SK-N-SH (cell line): ENCODE data around the gene KCNH8. TPM values are rescaled to one million over a fixed set of nuclear protein-coding genes. Genes with fewer than 3 reads are reported as not detected.

ENCODE experiments used
- CTCF ChIA-PET: fragments of 300-600, 350-600 bp; formaldehyde crosslinking; extraction: SDS; loops from one replicate; lab custom pipeline; 2021; lab: Yijun Ruan, JAX
- POLR2A ChIA-PET: fragments of 350-600 bp; sonication (Branson Sonifier 250); formaldehyde crosslinking; extraction: SDS; loops from one replicate; lab custom pipeline; 2020; ENCODE audit warnings: antibody characterized with exemption, inconsistent platforms; lab: Yijun Ruan, JAX
- DNase-seq: peaks from one replicate; pipeline ENCODE4 v3.0.0; 2012
- H2AFZ ChIP-seq: fragments of 200-600 bp; sonication (generic); 2 replicates; pipeline ENCODE4 v1.8.1; 2016; ENCODE audit warnings: antibody characterized with exemption, mild to moderate bottlenecking, low read depth
- H3F3A ChIP-seq: fragments of 200-600 bp; sonication (generic); replicated peaks from 2 replicates; pipeline ENCODE3; 2016; ENCODE audit warnings: antibody characterized with exemption, mild to moderate bottlenecking; ENCODE audit not compliant: insufficient read depth
- H3K27ac ChIP-seq, 2 experiments: fragments of 200-500 bp in 1 of 2; fragments of 200-600 bp in 1 of 2; sonication (Bioruptor generic) in 1 of 2; sonication (generic), shearing (Covaris generic) in 1 of 2; 2 replicates each; pipeline versions ENCODE4 v1.5.1 to v1.6.1; 2014 to 2016; ENCODE audit warnings: low read depth in 2 of 2, inconsistent platforms in 1 of 2, low read length in 1 of 2, mild to moderate bottlenecking in 1 of 2, mixed read lengths in 1 of 2
- H3K27me3 ChIP-seq: fragments of 200-600 bp; sonication (generic), shearing (Covaris generic); 2 replicates; pipeline ENCODE4 v1.6.1; 2016; ENCODE audit warnings: mixed run types; ENCODE audit not compliant: insufficient read depth
- H3K36me3 ChIP-seq, 2 experiments: fragments of 200-500 bp in 1 of 2; fragments of 200-600 bp in 1 of 2; sonication (Bioruptor generic) in 1 of 2; sonication (generic) in 1 of 2; replicated peaks in 1 of 2; 2 replicates each; pipeline versions ENCODE3 to v1.5.1; 2014 to 2016; ENCODE audit warnings: low read length in 1 of 2, mild to moderate bottlenecking in 1 of 2; ENCODE audit not compliant: insufficient read depth in 2 of 2, control insufficient read depth in 1 of 2
- H3K4me1 ChIP-seq, 2 experiments: fragments of 200-500 bp in 1 of 2; fragments of 200-600 bp in 1 of 2; sonication (Bioruptor generic) in 1 of 2; sonication (generic), shearing (Covaris generic) in 1 of 2; 2 replicates each; pipeline versions ENCODE4 v1.5.1 to v1.6.1; 2014 to 2016; ENCODE audit warnings: low read depth in 1 of 2, low read length in 1 of 2, mixed run types in 1 of 2; ENCODE audit not compliant: insufficient read depth in 2 of 2, control insufficient read depth in 1 of 2
- H3K4me2 ChIP-seq: fragments of 200-600 bp; sonication (generic), shearing (Covaris generic); 2 replicates; pipeline ENCODE4 v1.6.1; 2017; ENCODE audit warnings: mixed run types
- H3K4me3 ChIP-seq, 2 experiments: fragments of 200-500 bp in 1 of 2; fragments of 200-600 bp in 1 of 2; sonication (Bioruptor generic) in 1 of 2; sonication (generic), shearing (Covaris generic) in 1 of 2; 2 replicates each; pipeline versions ENCODE4 v1.5.1 to v1.8.1; 2014 to 2016; ENCODE audit warnings: low read depth in 2 of 2, inconsistent platforms in 1 of 2, low read length in 1 of 2, mild to moderate bottlenecking in 1 of 2, mixed read lengths in 1 of 2, moderate library complexity in 1 of 2
- H3K79me2 ChIP-seq: fragments of 200-600 bp; sonication (generic); 2 replicates; pipeline ENCODE4 v1.8.1; 2017; ENCODE audit warnings: mild to moderate bottlenecking; ENCODE audit not compliant: insufficient read depth
- H3K9ac ChIP-seq: fragments of 200-600 bp; sonication (generic); 2 replicates; pipeline ENCODE4 v1.6.1; 2017; ENCODE audit warnings: mixed run types
- H3K9me2 ChIP-seq: fragments of 200-600 bp; sonication (generic); 2 replicates; pipeline ENCODE4 v1.6.1; 2017; ENCODE audit warnings: mixed run types
- H3K9me3 ChIP-seq: fragments of 200-600 bp; sonication (generic); 2 replicates; pipeline ENCODE4 v1.6.1; 2017; ENCODE audit warnings: mixed run types, mild to moderate bottlenecking, moderate library complexity
- H4K20me1 ChIP-seq: fragments of 200-600 bp; sonication (generic); 2 replicates; pipeline ENCODE4 v1.6.1; 2017; ENCODE audit warnings: mild to moderate bottlenecking, mixed run types; ENCODE audit not compliant: insufficient read depth
- ELF1 ChIP-seq: IDR thresholded peaks from 2 replicates; pipeline ENCODE4 v1.4.0; 2012
- EP300 ChIP-seq, 2 experiments: IDR thresholded peaks; 2 replicates each; pipeline versions ENCODE4 v1.4.0 to v1.6.1; 2012; ENCODE audit warnings: borderline replicate concordance in 1 of 2, low read depth in 1 of 2, low read length in 1 of 2
- EZH2phosphoT487 ChIP-seq: fragments of 200-600 bp; sonication (generic); IDR thresholded peaks from 2 replicates; pipeline ENCODE4 v1.6.1; 2017; ENCODE audit warnings: low read depth, mixed run types, mild to moderate bottlenecking, antibody characterized with exemption, moderate library complexity, borderline replicate concordance
- FOXJ3 ChIP-seq: sonication (generic); formaldehyde crosslinking; IDR thresholded peaks from 2 replicates; pipeline ENCODE4 v1.5.1; 2020; ENCODE audit warnings: mild to moderate bottlenecking, missing genetic modification reagents
- GATA2 ChIP-seq: sonication (generic); formaldehyde crosslinking; IDR thresholded peaks from 2 replicates; pipeline ENCODE4 v1.5.0; 2020; ENCODE audit warnings: mild to moderate bottlenecking, missing genetic modification reagents
- IRF3 ChIP-seq: fragments of 150-350 bp; IDR thresholded peaks from 2 replicates; pipeline ENCODE4 v1.6.1; 2016; ENCODE audit warnings: mild to moderate bottlenecking, low read depth, low read length
- JUND ChIP-seq: IDR thresholded peaks from 2 replicates; pipeline ENCODE4 v1.4.0; 2012
- MEF2A ChIP-seq: IDR thresholded peaks from 2 replicates; pipeline ENCODE4 v1.4.0; 2012; ENCODE audit warnings: low read depth, borderline replicate concordance
- MXI1 ChIP-seq: IDR thresholded peaks from 2 replicates; pipeline ENCODE4 v1.6.1; 2012; ENCODE audit warnings: mild to moderate bottlenecking, low read depth, low read length, improper control_type of control experiment
- NFIC ChIP-seq: IDR thresholded peaks from 2 replicates; pipeline ENCODE4 v1.4.0; 2012; ENCODE audit warnings: borderline replicate concordance
- PBX3 ChIP-seq: IDR thresholded peaks from 2 replicates; pipeline ENCODE4; 2012
- POLR2AphosphoS5 ChIP-seq: IDR thresholded peaks from 2 replicates; pipeline ENCODE4 v1.6.1; 2012; ENCODE audit warnings: low read depth, low read length
- RFX5 ChIP-seq: IDR thresholded peaks from 2 replicates; pipeline ENCODE4 v1.6.1; 2012; ENCODE audit warnings: mild to moderate bottlenecking, improper control_type of control experiment, low read length
- RXRA ChIP-seq: IDR thresholded peaks from 2 replicates; pipeline ENCODE4 v1.4.0; 2012; ENCODE audit warnings: low read depth, mild to moderate bottlenecking, borderline replicate concordance
- SIN3A ChIP-seq: IDR thresholded peaks from 2 replicates; pipeline ENCODE4 v1.6.1; 2012; ENCODE audit warnings: low read depth, mild to moderate bottlenecking, low read length, moderate library complexity, borderline replicate concordance
- SMC3 ChIP-seq: IDR thresholded peaks from 2 replicates; pipeline ENCODE4 v1.6.1; 2012; ENCODE audit warnings: low read depth, low read length, improper control_type of control experiment
- TAF1 ChIP-seq: IDR thresholded peaks from 2 replicates; pipeline ENCODE4 v1.6.1; 2012; ENCODE audit warnings: low read depth, mild to moderate bottlenecking, low read length, moderate library complexity, borderline replicate concordance
- TEAD4 ChIP-seq: IDR thresholded peaks from 2 replicates; pipeline ENCODE4 v1.4.0; 2012; ENCODE audit warnings: mild to moderate bottlenecking, borderline replicate concordance; ENCODE audit not compliant: insufficient read depth
- USF1 ChIP-seq: IDR thresholded peaks from 2 replicates; pipeline ENCODE4 v1.4.0; 2012; ENCODE audit warnings: low read depth, borderline replicate concordance
- USF2 ChIP-seq: fragments of 150-350 bp; IDR thresholded peaks from 2 replicates; pipeline ENCODE4 v1.6.1; 2017; ENCODE audit warnings: antibody characterized with exemption, low read length, low read depth, borderline replicate concordance
- YY1 ChIP-seq: IDR thresholded peaks from 2 replicates; pipeline ENCODE4 v1.4.0; 2012; ENCODE audit warnings: low read depth, mild to moderate bottlenecking
- ZBTB33 ChIP-seq: IDR thresholded peaks from 2 replicates; pipeline ENCODE4 v1.4.0; 2012; ENCODE audit warnings: low read depth, borderline replicate concordance
- WGBS: methylation state at CpG from one replicate; pipeline ENCODE4 v1.1.6; 2017; ENCODE audit warnings: low lambda C conversion rate; 5-methylcytosine and 5-hydroxymethylcytosine counted together
- polyA plus RNA-seq, 3 experiments: library from polyadenylated mRNA; depleted of rRNA; stranded (reverse); fragments of >200 nt; gene quantifications; 2 replicates each; pipeline ENCODE4 v1.2.3, GENCODE V29; 2012

KCNH8 gene
- polyA plus RNA-seq, 1 of the 3 experiments (the other 2 are of a cell fraction): 0.05 TPM

GRCh38 chr3:19267040-19267439, 118.7 kb downstream of the KCNH8 start (continued):
- TF ChIP-seq PBX3 (no peak), POLR2AphosphoS5 (no peak), ELF1 (no peak), ZBTB33 (no peak), MXI1 (no peak), SMC3 (no peak), EZH2phosphoT487 (no peak)
- TF ChIP-seq, all 33 proteins: peak for 0

- no peaks in the 10 kb centered on the region for H3F3A ChIP-seq
- no peaks in the 10 kb centered on the region for H3K36me3 ChIP-seq
- H3K27ac ChIP-seq: no peak overlapping the region
- no peaks in the 10 kb centered on the region for H3K79me2 ChIP-seq
- CTCF ChIA-PET: no interaction called here
- DNase-seq: no peak
- no peak overlapping the region for H3K9ac ChIP-seq
- H3K4me1 ChIP-seq: no peaks in the 10 kb centered on the region
- H2AFZ ChIP-seq: no peak overlapping the region
- H3K4me3 ChIP-seq: no peak overlapping the region
- POLR2A ChIA-PET: no interaction called here
- H3K27me3 ChIP-seq: no peaks in the 10 kb centered on the region
- no peak overlapping the region for H3K4me2 ChIP-seq
- WGBS: 54% methylated on average over 2 of the region's 2 CpGs
- H3K9me3 ChIP-seq: no peaks in the 10 kb centered on the region
- no peaks in the 10 kb centered on the region for H3K9me2 ChIP-seq
- TF ChIP-seq TEAD4: no peak
- no peak for TF ChIP-seq TAF1
- no peak for TF ChIP-seq GATA2 (CRISPR knock-in tag)
- no peak for TF ChIP-seq EZH2phosphoT487
- no peak for TF ChIP-seq RXRA
- TF ChIP-seq MEF2A: no peak
- no peak for TF ChIP-seq SIN3A
- TF ChIP-seq JUND: no peak
- no peak for TF ChIP-seq USF2
- no peak for TF ChIP-seq NFIC
- no peak for TF ChIP-seq ZBTB33
- no peak for TF ChIP-seq FOXJ3
- TF ChIP-seq PBX3: no peak
- TF ChIP-seq YY1: no peak
- no peak for TF ChIP-seq RFX5
- no peak for TF ChIP-seq IRF3
- TF ChIP-seq EP300 (IDR thresholded peaks at IDR 0.05; ENCODE audit: borderline replicate concordance in 1 of 2, low read depth in 1 of 2, low read length in 1 of 2): no peak
- TF ChIP-seq USF1: no peak
- H4K20me1 ChIP-seq: no peaks in the 10 kb centered on the region
Observed at GRCh38 chr3:19270481-19270880, 122.2 kb downstream of the KCNH8 start.
